Brain microvascular endothelial cell (primary cell): Measurements from ENCODE around the gene PHF13.

Experiments
- DNase-seq: peaks from one replicate; pipeline ENCODE4 v3.0.0-alpha.2; 2020
- H3K27ac ChIP-seq: fragments of 250-450 bp; sonication (Bioruptor Pico); 2 replicates; pipeline ENCODE4 v1.5.1; 2020; ENCODE audit warnings: mild to moderate bottlenecking, moderate library complexity
- H3K27me3 ChIP-seq: fragments of 250-450 bp; sonication (Bioruptor Pico); replicated peaks from 2 replicates; pipeline ENCODE4 v1.5.1; 2020; ENCODE audit warnings: mild to moderate bottlenecking
- H3K36me3 ChIP-seq: fragments of 250-450 bp; sonication (Bioruptor Pico); replicated peaks from 2 replicates; pipeline ENCODE4 v1.5.1; 2020; ENCODE audit warnings: mild to moderate bottlenecking
- H3K4me3 ChIP-seq: 2 replicates; pipeline ENCODE4 v1.5.1; 2011; ENCODE audit warnings: low read depth, mild to moderate bottlenecking, control low read depth, low read length, moderate library complexity
- CTCF ChIP-seq: IDR thresholded peaks from 2 replicates; pipeline ENCODE4 v1.5.1; 2011; ENCODE audit warnings: low read depth, mild to moderate bottlenecking, moderate library complexity, low read length, control low read depth, inconsistent platforms; ENCODE audit errors: missing control alignments
- in situ Hi-C: cut with HindIII; loops from 2 replicates; pipeline ENCODE4 v1.10.0; 2017; ENCODE audit warnings: low sequenced_read_pairs, low pct_ligation_motif_present

PHF13 gene

GRCh38 chr1:6628971-6629479 lies 15.5 kb downstream of the PHF13 start:
- DNase-seq, result no peak
- no peak overlapping the region for H3K4me3 ChIP-seq
- H3K27me3 ChIP-seq, result no peaks in the 10 kb centered on the region
- in situ Hi-C loops, result no loop called here
- TF ChIP-seq CTCF, result no peak
- H3K27ac ChIP-seq, result no peak overlapping the region
- peaks cover 35% of the 10 kb centered on the region for H3K36me3 ChIP-seq

GRCh38 chr1:6630027-6630426 lies 16.5 kb downstream of the PHF13 start:
- in situ Hi-C loops, result no loop called here
- no peak for DNase-seq
- no peak for TF ChIP-seq CTCF
- no peaks in the 10 kb centered on the region for H3K27me3 ChIP-seq
- no peak overlapping the region for H3K4me3 ChIP-seq
- no peak overlapping the region for H3K27ac ChIP-seq
- peaks cover 43% of the 10 kb centered on the region for H3K36me3 ChIP-seq

- Histone ChIP-seq H3K4me3 (no peak overlapping the region), H3K36me3 (peaks cover 49% of the 10 kb centered on the region), H3K27me3 (no peaks in the 10 kb centered on the region), H3K27ac (no peak overlapping the region)
- in situ Hi-C loops, result no loop called here
- no peak for TF ChIP-seq CTCF
- DNase-seq, result no peak
Measured at GRCh38 chr1:6631058-6631457, 17.5 kb downstream of the PHF13 start.

GRCh38 chr1:6632588-6633514 lies 19.3 kb downstream of the PHF13 start:
- DNase-seq, result no peak
- Histone ChIP-seq H3K27ac (no peak overlapping the region), H3K27me3 (no peaks in the 10 kb centered on the region), H3K36me3 (peaks cover 65% of the 10 kb centered on the region), H3K4me3 (no peak overlapping the region)
- in situ Hi-C loops, result no loop called here
- TF ChIP-seq CTCF, result no peak

GRCh38 chr1:6634371-6635052 lies 21.0 kb downstream of the PHF13 start:
- Histone ChIP-seq H3K27me3 (no peaks in the 10 kb centered on the region), H3K4me3 (no peak overlapping the region), H3K27ac (no peak overlapping the region), H3K36me3 (peaks cover 74% of the 10 kb centered on the region)
- in situ Hi-C loops, result no loop called here
- peak; percentile 11 for DNase-seq
- peak; percentile 70 for TF ChIP-seq CTCF
